Loucy (cell line): ENCODE data around the gene OPHN1.

Source experiments
- H2AFZ ChIP-seq: fragments of 200-600 bp; sonication (generic); 2 replicates; pipeline ENCODE4 v1.6.0; 2016; ENCODE audit warnings: antibody characterized with exemption, mild to moderate bottlenecking, low read length, moderate library complexity
- H3F3A ChIP-seq: fragments of 200-600 bp; 2 replicates; pipeline ENCODE4 v1.6.0; 2016; ENCODE audit warnings: antibody characterized with exemption, low read depth, mild to moderate bottlenecking
- H3K27me3 ChIP-seq: fragments of 200-600 bp; sonication (generic); 2 replicates; pipeline ENCODE4 v1.6.1; 2014; ENCODE audit warnings: low read length, mild to moderate bottlenecking; ENCODE audit not compliant: insufficient read depth, poor library complexity, severe bottlenecking
- H3K36me3 ChIP-seq: fragments of 200-600 bp; sonication (generic); 2 replicates; pipeline ENCODE4 v1.6.1; 2016; ENCODE audit warnings: low read length; ENCODE audit not compliant: insufficient read depth
- H3K4me1 ChIP-seq: fragments of 200-600 bp; sonication (generic); 2 replicates; pipeline ENCODE4 v1.5.1; 2014; ENCODE audit warnings: low read length, mild to moderate bottlenecking; ENCODE audit not compliant: insufficient read depth, poor library complexity, severe bottlenecking
- H3K4me2 ChIP-seq: fragments of 200-600 bp; sonication (generic); 2 replicates; pipeline ENCODE4 v1.6.0; 2014; ENCODE audit warnings: antibody characterized with exemption, low read length, low read depth, mild to moderate bottlenecking; ENCODE audit not compliant: poor library complexity, severe bottlenecking
- H3K4me3 ChIP-seq: fragments of 200-600 bp; sonication (generic); 2 replicates; pipeline ENCODE4 v1.5.1; 2014; ENCODE audit warnings: low read length, mild to moderate bottlenecking, mixed read lengths; ENCODE audit not compliant: poor library complexity, severe bottlenecking
- H3K79me2 ChIP-seq: fragments of 200-600 bp; sonication (generic); 2 replicates; pipeline ENCODE4 v1.6.1; 2014; ENCODE audit warnings: low read length; ENCODE audit not compliant: insufficient read depth
- H3K9ac ChIP-seq: fragments of 200-600 bp; sonication (generic); 2 replicates; pipeline ENCODE4 v1.6.0; 2014; ENCODE audit warnings: mild to moderate bottlenecking, low read depth, low read length, moderate library complexity; ENCODE audit not compliant: poor library complexity, severe bottlenecking
- H3K9me2 ChIP-seq: fragments of 200-600 bp; sonication (generic); replicated peaks from 2 replicates; pipeline ENCODE4 v1.6.1; 2016; ENCODE audit warnings: low read depth, low read length, mixed read lengths
- H3K9me3 ChIP-seq: fragments of 200-600 bp; sonication (generic); 2 replicates; pipeline ENCODE4 v1.6.1; 2014; ENCODE audit warnings: mild to moderate bottlenecking, antibody characterized with exemption, low read length, low read depth; ENCODE audit not compliant: insufficient read depth
- H4K20me1 ChIP-seq: fragments of 200-600 bp; sonication (generic); 2 replicates; pipeline ENCODE4 v1.6.0; 2014; ENCODE audit warnings: antibody characterized with exemption, low read length, mild to moderate bottlenecking; ENCODE audit not compliant: insufficient read depth, poor library complexity, severe bottlenecking
- EZH2phosphoT487 ChIP-seq: fragments of 200-600 bp; IDR thresholded peaks from 2 replicates; pipeline ENCODE4 v1.6.1; 2018; ENCODE audit warnings: antibody characterized with exemption, mild to moderate bottlenecking, moderate library complexity, borderline replicate concordance
- TF ChIP-seq, protein P1 (sequence below): fragments of 200-600 bp; sonication (generic); conservative IDR thresholded peaks from 2 replicates; pipeline ENCODE4 v1.5.1; 2014; ENCODE audit warnings: mild to moderate bottlenecking, antibody characterized with exemption, low read length

The OPHN1 gene

DNA sequence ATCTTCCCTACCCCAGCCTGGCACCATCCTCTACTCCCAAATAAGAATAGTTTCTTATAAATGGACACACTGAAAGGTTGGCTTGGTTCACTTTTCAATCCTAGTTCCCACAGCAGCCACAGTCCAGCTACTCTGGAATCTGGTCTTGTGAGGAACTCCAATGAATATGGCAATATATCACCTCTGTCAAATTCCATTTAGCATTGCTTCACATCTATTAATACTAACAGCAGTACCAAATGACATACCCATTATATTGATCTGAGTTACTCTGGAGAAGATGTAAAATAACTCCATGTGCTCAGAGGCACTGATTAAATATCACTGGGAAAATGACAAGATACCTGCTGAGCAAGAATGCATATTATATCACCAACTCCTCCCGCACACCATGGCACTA is 8.6 kb downstream of the OPHN1 start:
- Histone ChIP-seq H3K79me2 (no peaks in the 10 kb centered on the region), H3K27me3 (no peaks in the 10 kb centered on the region), H3K4me2 (no peak overlapping the region), H3K4me3 (no peak overlapping the region), H3K9me3 (no peaks in the 10 kb centered on the region), H3K9ac (no peak overlapping the region), H3F3A (no peaks in the 10 kb centered on the region), H2AFZ (no peak overlapping the region), H3K36me3 (no peaks in the 10 kb centered on the region), H3K4me1 (peaks cover 7% of the 10 kb centered on the region), H3K9me2 (no peaks in the 10 kb centered on the region), H4K20me1 (no peaks in the 10 kb centered on the region)
- TF ChIP-seq, protein P1, sequence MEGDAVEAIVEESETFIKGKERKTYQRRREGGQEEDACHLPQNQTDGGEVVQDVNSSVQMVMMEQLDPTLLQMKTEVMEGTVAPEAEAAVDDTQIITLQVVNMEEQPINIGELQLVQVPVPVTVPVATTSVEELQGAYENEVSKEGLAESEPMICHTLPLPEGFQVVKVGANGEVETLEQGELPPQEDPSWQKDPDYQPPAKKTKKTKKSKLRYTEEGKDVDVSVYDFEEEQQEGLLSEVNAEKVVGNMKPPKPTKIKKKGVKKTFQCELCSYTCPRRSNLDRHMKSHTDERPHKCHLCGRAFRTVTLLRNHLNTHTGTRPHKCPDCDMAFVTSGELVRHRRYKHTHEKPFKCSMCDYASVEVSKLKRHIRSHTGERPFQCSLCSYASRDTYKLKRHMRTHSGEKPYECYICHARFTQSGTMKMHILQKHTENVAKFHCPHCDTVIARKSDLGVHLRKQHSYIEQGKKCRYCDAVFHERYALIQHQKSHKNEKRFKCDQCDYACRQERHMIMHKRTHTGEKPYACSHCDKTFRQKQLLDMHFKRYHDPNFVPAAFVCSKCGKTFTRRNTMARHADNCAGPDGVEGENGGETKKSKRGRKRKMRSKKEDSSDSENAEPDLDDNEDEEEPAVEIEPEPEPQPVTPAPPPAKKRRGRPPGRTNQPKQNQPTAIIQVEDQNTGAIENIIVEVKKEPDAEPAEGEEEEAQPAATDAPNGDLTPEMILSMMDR: no peak
- no peak for TF ChIP-seq EZH2phosphoT487

GRCh38 chrX:68422478-68422877 is 10.8 kb downstream of the OPHN1 start:
- no peak overlapping the region for H3K4me3 ChIP-seq
- no peaks in the 10 kb centered on the region for H3K9me3 ChIP-seq
- H3K9me2 ChIP-seq: no peaks in the 10 kb centered on the region
- TF ChIP-seq, protein P1: no peak
- TF ChIP-seq EZH2phosphoT487: no peak
- H3K36me3 ChIP-seq: no peaks in the 10 kb centered on the region
- no peaks in the 10 kb centered on the region for H3K27me3 ChIP-seq
- no peaks in the 10 kb centered on the region for H3K79me2 ChIP-seq
- H3K4me1 ChIP-seq: peaks cover 18% of the 10 kb centered on the region
- no peak overlapping the region for H3K9ac ChIP-seq
- no peak overlapping the region for H3K4me2 ChIP-seq
- no peaks in the 10 kb centered on the region for H4K20me1 ChIP-seq
- H3F3A ChIP-seq: no peaks in the 10 kb centered on the region
- H2AFZ ChIP-seq: no peak overlapping the region

- H3K9me2 ChIP-seq: no peaks in the 10 kb centered on the region
- H3K4me3 ChIP-seq: no peak overlapping the region
- H3K9me3 ChIP-seq: no peaks in the 10 kb centered on the region
- H3K4me2 ChIP-seq: no peak overlapping the region
- TF ChIP-seq, protein P1: no peak
- no peak for TF ChIP-seq EZH2phosphoT487
- no peaks in the 10 kb centered on the region for H3K36me3 ChIP-seq
- H3K79me2 ChIP-seq: no peaks in the 10 kb centered on the region
- no peak overlapping the region for H3K9ac ChIP-seq
- no peak overlapping the region for H2AFZ ChIP-seq
- no peaks in the 10 kb centered on the region for H3K27me3 ChIP-seq
- H3F3A ChIP-seq: no peaks in the 10 kb centered on the region
- H3K4me1 ChIP-seq: peaks cover 18% of the 10 kb centered on the region
- no peaks in the 10 kb centered on the region for H4K20me1 ChIP-seq
These were observed 11.7 kb downstream of the OPHN1 start for GRCh38 chrX:68421636-68422035.
